22Rv1 (cell line): ENCODE measurements around the gene GMDS.

Source experiments
- H3K27ac ChIP-seq: fragments of 450-650 bp; 2 replicates; pipeline ENCODE4 v1.5.1; 2017
- CTCF ChIP-seq: fragments of 450-650 bp; IDR thresholded peaks from 2 replicates; pipeline ENCODE4 v1.5.1; 2017; ENCODE audit warnings: mild to moderate bottlenecking
- ZFX ChIP-seq: fragments of 450-650 bp; IDR thresholded peaks from 2 replicates; pipeline ENCODE4 v1.6.1; 2017; ENCODE audit warnings: antibody characterized with exemption, borderline replicate concordance

The GMDS gene

GRCh38 chr6:1716396-1716795 is 529.0 kb downstream of the GMDS start:
- TF ChIP-seq ZFX (no peak), CTCF (no peak)

GRCh38 chr6:1715336-1715735 is 530.1 kb downstream of the GMDS start:
- TF ChIP-seq CTCF = no peak
- TF ChIP-seq ZFX = no peak
- no peak overlapping the region for H3K27ac ChIP-seq

More at GRCh38 chr6:1716396-1716795, 529.0 kb downstream of the GMDS start:
- H3K27ac ChIP-seq = no peak overlapping the region

GRCh38 chr6:1714654-1715053 is 530.8 kb downstream of the GMDS start:
- H3K27ac ChIP-seq = no peak overlapping the region
- TF ChIP-seq CTCF (no peak), ZFX (no peak)

GRCh38 chr6:1713016-1713600 is 532.3 kb downstream of the GMDS start:
- no peak for TF ChIP-seq ZFX
- no peak for TF ChIP-seq CTCF
- no peak overlapping the region for H3K27ac ChIP-seq

GRCh38 chr6:1712451-1712850 is 533.0 kb downstream of the GMDS start:
- H3K27ac ChIP-seq = no peak overlapping the region
- TF ChIP-seq ZFX (no peak), CTCF (no peak)

GRCh38 chr6:1711136-1711535 is 534.3 kb downstream of the GMDS start:
- no peak for TF ChIP-seq ZFX
- TF ChIP-seq CTCF = no peak
- H3K27ac ChIP-seq = no peak overlapping the region

- H3K27ac ChIP-seq = no peak overlapping the region
- TF ChIP-seq ZFX (no peak), CTCF (no peak)
These were observed 536.2 kb downstream of the GMDS start for GRCh38 chr6:1709234-1709641.
